GM12878 (cell line): ENCODE measurements around the gene MRRF.

Experiments used
- BHLHE40 ChIP-seq, 2 experiments: fragments of 450-650 bp in 1 of 2; IDR thresholded peaks; 2 replicates each; pipeline ENCODE4 v1.6.1; 2011 to 2017; ENCODE audit warnings: low read depth in 2 of 2, borderline replicate concordance in 1 of 2, improper control_type of control experiment in 1 of 2, low read length in 1 of 2, mild to moderate bottlenecking in 1 of 2
- CHD2 ChIP-seq: IDR thresholded peaks from 2 replicates; pipeline ENCODE4 v1.6.1; 2011; ENCODE audit warnings: low read depth, low read length, improper control_type of control experiment, borderline replicate concordance
- EP300 ChIP-seq, 2 experiments: fragments of 150-350 bp in 1 of 2; IDR thresholded peaks; 2 replicates each; pipeline ENCODE4 v1.6.1; 2011 to 2012; ENCODE audit warnings: low read depth in 2 of 2, low read length in 2 of 2, borderline replicate concordance in 1 of 2, improper control_type of control experiment in 1 of 2, inconsistent platforms in 1 of 2; ENCODE audit not compliant: control insufficient read depth in 1 of 2
- FOXM1 ChIP-seq: IDR thresholded peaks from 2 replicates; pipeline ENCODE4 v1.6.1; 2012; ENCODE audit warnings: low read depth, mild to moderate bottlenecking, inconsistent platforms, low read length, moderate library complexity
- PBX3 ChIP-seq: IDR thresholded peaks from 2 replicates; pipeline ENCODE4 v1.6.1; 2011; ENCODE audit warnings: mild to moderate bottlenecking, low read depth, low read length, moderate library complexity; ENCODE audit not compliant: insufficient replicate concordance
- RB1 ChIP-seq: fragments of 450-650 bp; formaldehyde crosslinking; IDR thresholded peaks from 2 replicates; pipeline ENCODE4 v1.6.1; 2017; ENCODE audit warnings: mild to moderate bottlenecking, borderline replicate concordance
- RFX5 ChIP-seq: IDR thresholded peaks from 2 replicates; pipeline ENCODE4 v1.6.1; 2011; ENCODE audit warnings: low read depth, low read length, improper control_type of control experiment

DNA sequence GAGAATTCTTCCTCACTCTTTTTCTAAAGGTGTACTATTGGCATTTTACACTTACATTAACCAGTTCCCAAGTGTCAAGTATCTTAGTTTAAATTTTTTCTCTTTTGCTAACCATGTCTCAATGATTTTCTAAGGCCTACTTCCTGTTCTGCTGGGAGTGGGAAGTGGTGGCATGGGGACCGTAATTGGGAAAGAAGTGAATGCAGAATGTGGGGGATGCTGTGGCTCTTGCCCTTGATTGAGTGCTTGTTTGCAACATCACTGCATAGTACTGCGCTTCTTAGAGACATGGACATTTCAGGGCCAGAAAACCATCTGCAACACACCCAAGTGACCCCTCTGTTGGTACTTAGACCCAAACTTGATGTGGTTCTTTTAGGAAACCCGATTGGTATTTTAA lies 32.8 kb downstream of the MRRF start:
- TF ChIP-seq EP300 (IDR thresholded peaks at IDR 0.05; ENCODE audit: borderline replicate concordance in 1 of 2, control insufficient read depth in 1 of 2, low read depth in 2 of 2, low read length in 2 of 2) (no peak), BHLHE40 (IDR thresholded peaks at IDR 0.05; ENCODE audit: borderline replicate concordance in 1 of 2, low read depth in 2 of 2, low read length in 1 of 2) (no peak), PBX3 (no peak), CHD2 (no peak), RB1 (no peak), FOXM1 (no peak), RFX5 (no peak)
